PC-3 (cell line): ENCODE data around the gene GTPBP6. TPM values are rescaled to one million over a fixed set of nuclear protein-coding genes. Genes with fewer than 3 reads are reported as not detected.
"Not testable (repeated sequence)": the region's sequence is repeated elsewhere in the genome, so short reads cannot be mapped to it uniquely, and the experiment has no call there.

ENCODE experiments used
- ATAC-seq: fragments of 200-7000 bp; cut with Tn5 transposase; 2 replicates; pipeline ENCODE4 v1.9.1; 2020; ENCODE audit warnings: mild to moderate bottlenecking, moderate library complexity
- BruUV-seq: library from RNA; stranded (reverse); fragments of 400-500 nt; replicated peaks from 2 replicates; lab custom pipeline; 2021; lab: Mats Ljungman, UMichigan
- CTCF ChIA-PET: fragments of 300-600 bp; sonication (Branson Sonifier 250); formaldehyde crosslinking; loops from one replicate; lab custom pipeline; 2022; ENCODE audit warnings: antibody characterized with exemption; lab: Charles Lee
- POLR2A ChIA-PET: fragments of 300-600 bp; sonication (Branson Sonifier 250); formaldehyde crosslinking; loops from one replicate; lab custom pipeline; 2022; ENCODE audit warnings: antibody characterized with exemption; ENCODE audit not compliant: unreplicated experiment; lab: Charles Lee
- DNase-seq: peaks from one replicate; pipeline ENCODE4 v3.0.0-alpha.2; 2015
- H2AFZ ChIP-seq: fragments of 300-600 bp; sonication (generic); 2 replicates; pipeline ENCODE4 v1.6.0; 2016; ENCODE audit warnings: antibody characterized with exemption, low read length
- H3F3A ChIP-seq: fragments of 300-600 bp; sonication (generic); one replicate; pipeline ENCODE4 v1.6.0; 2017; ENCODE audit warnings: antibody characterized with exemption, low read length, control low read depth, mild to moderate bottlenecking; ENCODE audit not compliant: unreplicated experiment
- H3K27ac ChIP-seq: fragments of 300-600 bp; sonication (generic); 2 replicates; pipeline ENCODE4 v1.5.1; 2016; ENCODE audit warnings: mild to moderate bottlenecking, low read length
- H3K27me3 ChIP-seq: fragments of 300-600 bp; sonication (generic); 2 replicates; pipeline ENCODE4 v1.6.1; 2016; ENCODE audit warnings: low read length, mixed read lengths
- H3K36me3 ChIP-seq: fragments of 300-600 bp; sonication (generic); 2 replicates; pipeline ENCODE4 v1.6.1; 2016; ENCODE audit warnings: low read depth, mixed run types, low read length, mixed read lengths
- H3K4me1 ChIP-seq: fragments of 300-600 bp; sonication (generic); 2 replicates; pipeline ENCODE4 v1.5.1; 2016; ENCODE audit warnings: low read length; ENCODE audit not compliant: insufficient read depth
- H3K4me2 ChIP-seq: fragments of 300-600 bp; sonication (generic); 2 replicates; pipeline ENCODE4 v1.6.0; 2016; ENCODE audit warnings: low read length
- H3K4me3 ChIP-seq: fragments of 300-600 bp; sonication (generic); 2 replicates; pipeline ENCODE4 v1.5.1; 2016; ENCODE audit warnings: mild to moderate bottlenecking, low read length, mixed read lengths
- H3K79me2 ChIP-seq: fragments of 300-600 bp; sonication (generic); 2 replicates; pipeline ENCODE4 v1.6.1; 2017; ENCODE audit warnings: low read length, mixed read lengths
- H3K9ac ChIP-seq: fragments of 300-600 bp; sonication (generic); 2 replicates; pipeline ENCODE4 v1.6.0; 2016; ENCODE audit warnings: mild to moderate bottlenecking, low read length
- H3K9me2 ChIP-seq: fragments of 300-600 bp; sonication (generic); replicated peaks from 2 replicates; pipeline ENCODE4 v1.6.1; 2016; ENCODE audit warnings: mixed run types, low read length, mixed read lengths
- H3K9me3 ChIP-seq: fragments of 300-600 bp; sonication (generic); 2 replicates; pipeline ENCODE4 v1.6.1; 2016; ENCODE audit warnings: low read length, mixed read lengths
- H4K20me1 ChIP-seq: fragments of 300-600 bp; sonication (generic); 2 replicates; pipeline ENCODE4 v1.6.1; 2016; ENCODE audit warnings: low read length, mixed read lengths
- EZH2 ChIP-seq: fragments of 300-600 bp; sonication (generic); IDR thresholded peaks from one replicate; pipeline ENCODE4 v1.6.1; 2017; ENCODE audit warnings: antibody characterized with exemption, mild to moderate bottlenecking, low read length; ENCODE audit not compliant: unreplicated experiment
- EZH2phosphoT487 ChIP-seq: fragments of 300-600 bp; sonication (generic); IDR thresholded peaks from 2 replicates; pipeline ENCODE4 v1.6.1; 2018; ENCODE audit warnings: mild to moderate bottlenecking, antibody characterized with exemption, low read length, borderline replicate concordance
- intact Hi-C: fragments of 100-400 bp; cut with micrococcal nuclease; formaldehyde crosslinking; loops from 2 replicates; pipeline ENCODE4 v1.9.0; 2023
- total RNA-seq: library from RNA; depleted of rRNA; stranded (reverse); fragments of >200 nt; gene quantifications from 2 replicates; pipeline ENCODE4 v1.2.3, GENCODE V29; 2014
- TF ChIP-seq, protein P1 (sequence below): fragments of 300-600 bp; sonication (generic); conservative IDR thresholded peaks from 2 replicates; pipeline ENCODE4 v1.5.1; 2017; ENCODE audit warnings: antibody characterized with exemption, low read depth, mild to moderate bottlenecking, low read length

The GTPBP6 gene
- total RNA-seq, 1 experiment from 2014 or later = 38.8 TPM

- no peaks in the 10 kb centered on the region for H3F3A ChIP-seq
- H3K79me2 ChIP-seq = no peaks in the 10 kb centered on the region
- H3K4me3 ChIP-seq = no peak overlapping the region
- H3K36me3 ChIP-seq = peaks cover 12% of the 10 kb centered on the region
- H3K9ac ChIP-seq = no peak overlapping the region
- ChIA-PET CTCF (no interaction called here), POLR2A (no interaction called here)
- no peaks in the 10 kb centered on the region for H3K27me3 ChIP-seq
- no peak for ATAC-seq
- H3K9me3 ChIP-seq = no peaks in the 10 kb centered on the region
- no peak for DNase-seq
- H3K4me1 ChIP-seq = no peaks in the 10 kb centered on the region
- H3K27ac ChIP-seq = no peak overlapping the region
- no peaks in the 10 kb centered on the region for H3K9me2 ChIP-seq
- H2AFZ ChIP-seq = no peak overlapping the region
- no peak overlapping the region for H3K4me2 ChIP-seq
- no peaks in the 10 kb centered on the region for H4K20me1 ChIP-seq
- BruUV-seq = no TSS peak
- TF ChIP-seq EZH2 (no peak), EZH2phosphoT487 (no peak)
- TF ChIP-seq, protein P1, sequence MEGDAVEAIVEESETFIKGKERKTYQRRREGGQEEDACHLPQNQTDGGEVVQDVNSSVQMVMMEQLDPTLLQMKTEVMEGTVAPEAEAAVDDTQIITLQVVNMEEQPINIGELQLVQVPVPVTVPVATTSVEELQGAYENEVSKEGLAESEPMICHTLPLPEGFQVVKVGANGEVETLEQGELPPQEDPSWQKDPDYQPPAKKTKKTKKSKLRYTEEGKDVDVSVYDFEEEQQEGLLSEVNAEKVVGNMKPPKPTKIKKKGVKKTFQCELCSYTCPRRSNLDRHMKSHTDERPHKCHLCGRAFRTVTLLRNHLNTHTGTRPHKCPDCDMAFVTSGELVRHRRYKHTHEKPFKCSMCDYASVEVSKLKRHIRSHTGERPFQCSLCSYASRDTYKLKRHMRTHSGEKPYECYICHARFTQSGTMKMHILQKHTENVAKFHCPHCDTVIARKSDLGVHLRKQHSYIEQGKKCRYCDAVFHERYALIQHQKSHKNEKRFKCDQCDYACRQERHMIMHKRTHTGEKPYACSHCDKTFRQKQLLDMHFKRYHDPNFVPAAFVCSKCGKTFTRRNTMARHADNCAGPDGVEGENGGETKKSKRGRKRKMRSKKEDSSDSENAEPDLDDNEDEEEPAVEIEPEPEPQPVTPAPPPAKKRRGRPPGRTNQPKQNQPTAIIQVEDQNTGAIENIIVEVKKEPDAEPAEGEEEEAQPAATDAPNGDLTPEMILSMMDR = no peak
- intact Hi-C loops = no loop called here
Observed at GRCh38 chrX:285076-285677, 33.4 kb downstream of the GTPBP6 start.

GRCh38 chrX:283115-283845 is 35.3 kb downstream of the GTPBP6 start:
- Histone ChIP-seq H3K79me2 (no peaks in the 10 kb centered on the region), H3K9me2 (no peaks in the 10 kb centered on the region), H3K27me3 (no peaks in the 10 kb centered on the region), H3F3A (no peaks in the 10 kb centered on the region), H3K9me3 (no peaks in the 10 kb centered on the region), H2AFZ (peak overlapping the region; percentile 87), H3K4me2 (peak overlapping the region; percentile 87), H3K4me3 (peak overlapping the region; percentile 71), H3K27ac (no peak overlapping the region), H3K9ac (peak overlapping the region; percentile 74), H3K4me1 (no peaks in the 10 kb centered on the region), H4K20me1 (no peaks in the 10 kb centered on the region), H3K36me3 (peaks cover 12% of the 10 kb centered on the region)
- DNase-seq = peak; percentile 76
- intact Hi-C loops = loop anchor here (5.0 kb wide), 1 partner anchor 34 kb away; the partner anchor contains the start of gene GTPBP6
- CTCF ChIA-PET = no interaction called here
- no peak for TF ChIP-seq EZH2
- no peak for TF ChIP-seq EZH2phosphoT487
- TF ChIP-seq, protein P1 = no peak
- no TSS peak for BruUV-seq
- POLR2A ChIA-PET = no interaction called here
- ATAC-seq = peak; percentile 100

GRCh38 chrX:282000-282681 is 36.5 kb downstream of the GTPBP6 start:
- H3K9me2 ChIP-seq, H2AFZ ChIP-seq, H4K20me1 ChIP-seq, BruUV-seq, H3K9me3 ChIP-seq, H3K4me3 ChIP-seq, CTCF ChIA-PET, ATAC-seq, H3K9ac ChIP-seq, H3F3A ChIP-seq, H3K4me1 ChIP-seq, H3K4me2 ChIP-seq, H3K27me3 ChIP-seq, DNase-seq, H3K27ac ChIP-seq, H3K79me2 ChIP-seq, POLR2A ChIA-PET: not testable (repeated sequence)
- intact Hi-C loops = loop anchor here (5.0 kb wide), 1 partner anchor 35 kb away; the partner anchor contains the start of gene GTPBP6
- H3K36me3 ChIP-seq = peaks cover 12% of the 10 kb centered on the region
